GM12891 (cell line): Measurements from ENCODE around the gene MCM10.

Experiments
- POLR2A ChIP-seq: IDR thresholded peaks from 2 replicates; pipeline ENCODE4 v1.6.1; 2011; ENCODE audit warnings: low read depth, low read length, control low read depth
- POLR2AphosphoS5 ChIP-seq: IDR thresholded peaks from 2 replicates; pipeline ENCODE4 v1.6.1; 2011; ENCODE audit warnings: low read depth, low read length, control low read depth

GRCh38 chr10:13136651-13137050 is 24.7 kb upstream of the MCM10 start:
- TF ChIP-seq POLR2A (no peak), POLR2AphosphoS5 (no peak)
